ENCODE measurements around the gene LRRD1. TPM values are rescaled to one million over a fixed set of nuclear protein-coding genes. Genes with fewer than 3 reads are reported as not detected.
A peak's percentile ranks its signal among the peaks of the same experiment; 100 is the strongest.

LRRD1 gene
- total and polyA plus RNA-seq, 9 of the 15 experiments (the other 6 are each of a cell fraction or from before 2014, with no cell fraction given) = 0.07 to 0.15 TPM; not detected in 7

DNA sequence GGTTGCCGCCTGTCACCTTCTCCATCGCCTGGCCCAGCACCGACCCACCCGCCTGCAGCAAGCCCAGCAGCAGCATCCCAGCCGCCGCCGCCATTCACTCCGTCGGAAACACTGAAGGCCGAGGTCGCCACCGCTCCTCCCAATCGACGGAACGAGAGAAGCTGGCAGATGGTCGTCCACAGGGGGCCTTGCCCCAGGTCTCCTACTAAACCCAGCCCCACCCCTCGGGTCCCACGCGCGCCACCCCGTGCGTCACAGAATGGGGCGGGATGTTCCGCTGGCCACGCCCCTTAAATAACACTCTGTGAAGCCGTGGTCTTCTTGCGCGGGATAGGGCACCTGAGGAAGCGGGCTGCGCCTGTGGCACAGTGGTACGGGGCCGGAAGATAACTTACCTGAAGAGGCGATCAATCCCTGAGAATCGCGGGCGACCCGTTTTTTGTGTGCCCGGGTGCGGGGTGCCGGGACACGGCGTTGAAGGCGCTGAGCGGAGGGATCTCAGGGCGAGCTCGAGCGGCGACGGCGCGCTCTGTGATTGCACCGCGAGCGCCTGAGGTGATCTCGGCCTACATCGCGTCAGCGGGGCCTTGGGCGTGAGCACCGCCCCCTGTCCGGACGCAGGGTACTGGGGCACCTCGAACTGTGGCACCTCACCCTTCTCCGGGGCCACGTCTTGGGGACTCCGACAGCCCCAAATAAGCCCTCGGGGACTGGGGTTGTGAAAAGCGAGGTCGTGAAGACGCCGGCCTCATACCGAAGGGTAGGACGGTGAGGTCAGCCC is 44.5 kb downstream of the LRRD1 start, which contains the start of gene CYP51A1 (continued):
- TF ChIP-seq, protein P1, sequence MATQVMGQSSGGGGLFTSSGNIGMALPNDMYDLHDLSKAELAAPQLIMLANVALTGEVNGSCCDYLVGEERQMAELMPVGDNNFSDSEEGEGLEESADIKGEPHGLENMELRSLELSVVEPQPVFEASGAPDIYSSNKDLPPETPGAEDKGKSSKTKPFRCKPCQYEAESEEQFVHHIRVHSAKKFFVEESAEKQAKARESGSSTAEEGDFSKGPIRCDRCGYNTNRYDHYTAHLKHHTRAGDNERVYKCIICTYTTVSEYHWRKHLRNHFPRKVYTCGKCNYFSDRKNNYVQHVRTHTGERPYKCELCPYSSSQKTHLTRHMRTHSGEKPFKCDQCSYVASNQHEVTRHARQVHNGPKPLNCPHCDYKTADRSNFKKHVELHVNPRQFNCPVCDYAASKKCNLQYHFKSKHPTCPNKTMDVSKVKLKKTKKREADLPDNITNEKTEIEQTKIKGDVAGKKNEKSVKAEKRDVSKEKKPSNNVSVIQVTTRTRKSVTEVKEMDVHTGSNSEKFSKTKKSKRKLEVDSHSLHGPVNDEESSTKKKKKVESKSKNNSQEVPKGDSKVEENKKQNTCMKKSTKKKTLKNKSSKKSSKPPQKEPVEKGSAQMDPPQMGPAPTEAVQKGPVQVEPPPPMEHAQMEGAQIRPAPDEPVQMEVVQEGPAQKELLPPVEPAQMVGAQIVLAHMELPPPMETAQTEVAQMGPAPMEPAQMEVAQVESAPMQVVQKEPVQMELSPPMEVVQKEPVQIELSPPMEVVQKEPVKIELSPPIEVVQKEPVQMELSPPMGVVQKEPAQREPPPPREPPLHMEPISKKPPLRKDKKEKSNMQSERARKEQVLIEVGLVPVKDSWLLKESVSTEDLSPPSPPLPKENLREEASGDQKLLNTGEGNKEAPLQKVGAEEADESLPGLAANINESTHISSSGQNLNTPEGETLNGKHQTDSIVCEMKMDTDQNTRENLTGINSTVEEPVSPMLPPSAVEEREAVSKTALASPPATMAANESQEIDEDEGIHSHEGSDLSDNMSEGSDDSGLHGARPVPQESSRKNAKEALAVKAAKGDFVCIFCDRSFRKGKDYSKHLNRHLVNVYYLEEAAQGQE (IDR thresholded peaks at IDR 0.05; ENCODE audit: borderline replicate concordance) = 0 out of 2 replicates have a peak, but pooled peaks have one; percentile 8
- TF ChIP-seq, protein P1 (CRISPR knock-in tag; IDR thresholded peaks at IDR 0.05; ENCODE audit: low read depth) = peak; percentile 69; the same call in 1 of the 2 replicates
- TF ChIP-seq ZKSCAN3 (CRISPR knock-in tag; IDR thresholded peaks at IDR 0.05) = no peak
- no peak for TF ChIP-seq HNRNPUL1 (IDR thresholded peaks at IDR 0.05; ENCODE audit: low read length)
- no peak for TF ChIP-seq ZNF75A (CRISPR knock-in tag; IDR thresholded peaks at IDR 0.05)
- TF ChIP-seq, protein P2, sequence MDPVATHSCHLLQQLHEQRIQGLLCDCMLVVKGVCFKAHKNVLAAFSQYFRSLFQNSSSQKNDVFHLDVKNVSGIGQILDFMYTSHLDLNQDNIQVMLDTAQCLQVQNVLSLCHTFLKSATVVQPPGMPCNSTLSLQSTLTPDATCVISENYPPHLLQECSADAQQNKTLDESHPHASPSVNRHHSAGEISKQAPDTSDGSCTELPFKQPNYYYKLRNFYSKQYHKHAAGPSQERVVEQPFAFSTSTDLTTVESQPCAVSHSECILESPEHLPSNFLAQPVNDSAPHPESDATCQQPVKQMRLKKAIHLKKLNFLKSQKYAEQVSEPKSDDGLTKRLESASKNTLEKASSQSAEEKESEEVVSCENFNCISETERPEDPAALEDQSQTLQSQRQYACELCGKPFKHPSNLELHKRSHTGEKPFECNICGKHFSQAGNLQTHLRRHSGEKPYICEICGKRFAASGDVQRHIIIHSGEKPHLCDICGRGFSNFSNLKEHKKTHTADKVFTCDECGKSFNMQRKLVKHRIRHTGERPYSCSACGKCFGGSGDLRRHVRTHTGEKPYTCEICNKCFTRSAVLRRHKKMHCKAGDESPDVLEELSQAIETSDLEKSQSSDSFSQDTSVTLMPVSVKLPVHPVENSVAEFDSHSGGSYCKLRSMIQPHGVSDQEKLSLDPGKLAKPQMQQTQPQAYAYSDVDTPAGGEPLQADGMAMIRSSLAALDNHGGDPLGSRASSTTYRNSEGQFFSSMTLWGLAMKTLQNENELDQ (CRISPR knock-in tag; IDR thresholded peaks at IDR 0.05; ENCODE audit: borderline replicate concordance) = no peak
- TF ChIP-seq, protein P3, sequence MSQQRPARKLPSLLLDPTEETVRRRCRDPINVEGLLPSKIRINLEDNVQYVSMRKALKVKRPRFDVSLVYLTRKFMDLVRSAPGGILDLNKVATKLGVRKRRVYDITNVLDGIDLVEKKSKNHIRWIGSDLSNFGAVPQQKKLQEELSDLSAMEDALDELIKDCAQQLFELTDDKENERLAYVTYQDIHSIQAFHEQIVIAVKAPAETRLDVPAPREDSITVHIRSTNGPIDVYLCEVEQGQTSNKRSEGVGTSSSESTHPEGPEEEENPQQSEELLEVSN (IDR thresholded peaks at IDR 0.05; ENCODE audit: borderline replicate concordance in 1 of 2, extremely low read depth in 1 of 2, insufficient read depth in 1 of 2, insufficient read length in 1 of 2, low read depth in 1 of 2, low read length in 1 of 2, poor library complexity in 1 of 2, severe bottlenecking in 1 of 2) = peak; percentile 73 to 89
- TF ChIP-seq DACH1 (IDR thresholded peaks at IDR 0.05; ENCODE audit: partially characterized antibody) = peak; percentile 46
- no peak for TF ChIP-seq KLF16 (IDR thresholded peaks at IDR 0.05)
- TF ChIP-seq, protein P4, sequence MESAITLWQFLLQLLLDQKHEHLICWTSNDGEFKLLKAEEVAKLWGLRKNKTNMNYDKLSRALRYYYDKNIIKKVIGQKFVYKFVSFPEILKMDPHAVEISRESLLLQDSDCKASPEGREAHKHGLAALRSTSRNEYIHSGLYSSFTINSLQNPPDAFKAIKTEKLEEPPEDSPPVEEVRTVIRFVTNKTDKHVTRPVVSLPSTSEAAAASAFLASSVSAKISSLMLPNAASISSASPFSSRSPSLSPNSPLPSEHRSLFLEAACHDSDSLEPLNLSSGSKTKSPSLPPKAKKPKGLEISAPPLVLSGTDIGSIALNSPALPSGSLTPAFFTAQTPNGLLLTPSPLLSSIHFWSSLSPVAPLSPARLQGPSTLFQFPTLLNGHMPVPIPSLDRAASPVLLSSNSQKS (CRISPR knock-in tag; IDR thresholded peaks at IDR 0.05) = no peak
- no peak for TF ChIP-seq RUNX1 (IDR thresholded peaks at IDR 0.05; ENCODE audit: low read depth)

Data from K562 (cell line).